ENCODE measurements around the gene ACSF3.

ACSF3 gene

DNA sequence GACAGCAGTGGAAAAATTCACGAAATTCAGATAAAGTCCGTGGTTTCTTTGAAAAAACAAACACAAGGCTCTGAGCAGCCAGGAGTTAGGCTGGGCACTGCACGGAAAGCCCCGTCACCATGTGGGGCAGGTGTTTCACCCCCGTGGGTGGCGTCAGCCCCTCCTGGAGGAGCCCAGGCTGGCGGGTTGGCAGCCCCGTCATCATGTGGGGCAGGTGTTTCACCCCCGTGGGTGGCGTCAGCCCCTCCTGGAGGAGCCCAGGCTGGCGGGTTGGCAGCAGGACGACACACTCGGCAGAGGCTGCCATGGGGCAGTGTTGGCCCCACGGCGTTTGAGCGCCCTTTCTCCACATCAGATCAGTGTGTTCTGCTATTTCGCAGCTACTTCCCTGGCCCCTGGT, 38.1 kb downstream of the ACSF3 start:
- DNase-seq = no peak

GRCh38 chr16:89132194-89133005, 38.7 kb downstream of the ACSF3 start:
- no peak for DNase-seq

- no peak for DNase-seq
Measured at GRCh38 chr16:89133457-89134127, 39.9 kb downstream of the ACSF3 start.

DNA sequence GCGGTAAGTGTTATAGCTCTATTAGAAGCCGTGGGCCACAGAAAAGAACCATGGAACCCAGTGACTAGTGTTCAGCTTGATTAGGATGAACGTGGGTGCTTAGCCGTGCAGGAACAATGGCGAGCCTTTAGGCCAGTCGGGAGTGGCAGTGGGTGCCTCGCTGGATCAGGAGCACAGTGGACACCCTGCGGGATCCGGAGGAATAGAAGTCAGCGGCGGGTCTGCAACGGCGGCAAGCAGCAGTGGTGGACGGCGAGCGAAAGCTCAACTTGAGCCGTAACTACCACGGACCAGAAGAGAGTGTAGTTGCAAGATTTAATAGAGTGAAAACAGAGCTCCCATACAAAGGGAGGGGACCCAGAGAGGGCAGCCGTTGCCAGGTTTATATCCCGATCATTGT, 40.6 kb downstream of the ACSF3 start:
- no peak for DNase-seq

- no peak for DNase-seq
Measured at GRCh38 chr16:89135166-89135565, 41.5 kb downstream of the ACSF3 start.

DNA sequence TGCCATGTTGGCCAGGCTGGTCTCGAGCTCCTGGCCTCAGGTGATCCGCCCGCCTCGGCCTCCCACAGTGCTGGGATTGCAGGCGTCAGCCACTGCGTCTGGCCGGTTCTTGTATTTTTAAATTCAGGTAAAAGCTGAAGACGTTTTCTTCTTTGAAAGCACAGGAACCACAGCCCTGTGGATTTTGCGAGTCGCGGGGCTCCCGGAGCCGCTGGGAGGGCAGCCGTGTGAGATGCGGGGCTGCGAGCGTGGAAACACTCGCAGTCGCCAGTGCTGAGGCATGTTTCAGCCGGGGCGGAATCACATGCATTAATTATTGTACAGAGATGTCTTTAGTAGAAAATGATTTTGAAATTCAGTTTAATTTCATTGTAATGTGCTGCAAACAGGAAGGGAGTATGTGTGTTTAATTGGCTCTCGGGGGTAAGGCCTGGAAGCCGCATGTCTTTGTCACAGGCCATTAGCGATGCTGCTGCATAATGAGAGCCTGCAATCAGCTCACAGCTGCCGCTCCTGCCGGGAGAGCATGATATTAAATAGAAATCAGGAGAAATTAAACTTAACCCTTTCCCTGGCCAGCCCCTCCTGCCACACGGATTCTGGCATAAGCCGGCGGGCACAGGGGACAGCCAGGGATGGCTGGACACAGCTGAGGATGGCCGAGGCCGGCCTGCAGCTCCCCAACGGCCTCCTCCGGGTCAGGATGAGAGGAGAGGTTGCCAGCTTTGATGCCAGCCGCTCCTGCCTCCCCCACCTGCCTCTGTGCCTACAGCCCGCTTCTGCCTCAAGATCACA, 42.5 kb downstream of the ACSF3 start:
- no peak for DNase-seq

DNA sequence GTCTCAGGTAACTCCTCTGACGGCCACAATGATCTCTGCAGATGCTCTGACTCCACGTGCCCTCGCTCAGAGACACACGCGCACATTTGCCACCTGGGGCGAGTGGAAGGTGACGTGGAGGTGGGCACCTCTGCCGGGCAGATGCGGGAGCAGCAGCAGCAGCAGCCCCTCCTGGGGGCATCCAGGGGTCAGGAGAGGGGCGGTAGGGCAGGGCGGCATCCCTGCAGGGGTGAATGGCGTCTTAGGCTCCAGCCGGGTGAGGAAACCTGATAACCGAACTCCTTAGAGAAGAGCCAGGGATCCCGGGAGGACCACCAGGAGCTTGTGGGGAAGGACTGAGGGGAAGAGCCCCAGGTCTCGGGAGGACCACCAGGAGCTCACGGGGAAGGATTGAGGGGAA, 43.3 kb downstream of the ACSF3 start:
- no peak for DNase-seq

DNA sequence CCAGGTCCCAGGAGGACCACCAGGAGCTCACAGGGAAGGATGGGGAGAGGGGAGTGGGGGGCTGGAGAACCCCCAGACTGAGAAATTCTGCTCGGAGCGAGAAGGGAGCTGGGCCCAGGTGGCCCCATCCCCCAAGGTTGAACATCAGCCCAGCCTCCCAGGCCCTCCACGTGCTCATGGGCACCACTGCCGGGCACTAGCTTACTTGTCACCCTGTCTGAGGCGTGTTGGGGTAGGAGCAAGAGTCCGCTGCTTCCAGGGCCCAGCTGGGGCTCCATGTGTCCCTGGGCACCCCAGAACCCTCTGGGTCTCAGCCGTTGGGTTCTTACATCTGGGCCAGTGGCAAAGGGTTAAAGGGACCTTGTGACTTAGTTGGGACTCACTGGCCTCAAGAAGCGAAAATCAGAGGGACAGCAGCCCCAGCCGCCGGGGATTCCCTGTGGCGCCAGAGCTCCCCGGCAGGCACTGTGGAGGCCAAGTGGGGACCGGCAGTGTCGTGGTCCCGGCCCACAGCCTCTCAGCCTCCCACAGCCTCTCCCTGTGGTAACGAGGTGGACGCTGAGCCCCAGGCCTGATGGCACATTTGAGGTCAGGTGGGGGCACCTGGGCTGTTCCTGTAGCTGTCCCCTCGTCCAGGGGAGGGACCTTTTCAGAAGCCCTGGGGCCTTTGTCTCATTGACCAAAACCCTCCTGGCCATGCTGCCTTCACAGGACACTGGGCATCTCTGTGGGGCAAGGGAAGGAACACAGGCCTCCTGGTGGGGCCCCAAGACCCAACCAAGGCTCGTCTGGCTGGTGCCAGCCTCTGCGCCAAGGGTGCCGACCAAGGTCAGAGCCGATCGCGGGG, 44.2 kb downstream of the ACSF3 start:
- DNase-seq = no peak

DNA sequence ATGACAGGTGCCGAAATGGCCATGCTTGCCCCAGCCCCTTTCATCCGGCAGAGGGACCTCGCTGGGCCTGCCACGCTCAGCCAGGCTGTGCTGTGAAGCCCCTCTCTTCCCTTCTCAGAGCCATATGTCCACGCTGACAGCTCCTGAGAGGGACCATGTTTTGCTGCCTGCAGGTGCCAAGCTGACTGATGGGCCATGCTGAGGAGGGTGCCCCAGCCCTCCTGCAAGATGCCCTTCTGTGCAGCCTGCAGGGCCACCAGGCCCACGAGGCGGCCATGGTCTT, 44.8 kb downstream of the ACSF3 start:
- no peak for DNase-seq

- no peak for DNase-seq
Measured at GRCh38 chr16:89138843-89139520, 45.3 kb downstream of the ACSF3 start.

DNA sequence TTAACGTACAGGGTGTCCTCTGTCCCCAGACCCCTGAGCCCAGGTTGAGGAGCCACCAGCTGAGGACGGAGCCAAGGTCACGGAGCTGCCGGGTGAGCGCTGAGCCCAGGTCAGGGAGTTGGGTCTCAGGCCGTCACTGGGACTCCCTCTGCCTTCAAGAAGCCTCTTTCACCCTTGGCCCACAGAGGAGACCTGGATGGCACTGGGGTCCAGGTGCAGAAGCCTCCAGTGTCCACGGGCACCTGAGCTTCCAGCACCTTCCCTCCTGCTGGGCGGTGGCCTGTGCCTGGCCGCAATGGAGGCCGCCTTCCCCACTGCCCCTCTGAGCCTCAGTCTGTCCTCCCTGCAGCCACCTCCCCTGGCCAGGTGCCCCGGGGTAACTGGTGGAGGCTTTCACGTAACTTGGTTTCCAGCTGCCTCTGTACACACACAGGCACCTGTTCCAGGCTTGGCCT, 46.3 kb downstream of the ACSF3 start:
- DNase-seq = no peak

DNA sequence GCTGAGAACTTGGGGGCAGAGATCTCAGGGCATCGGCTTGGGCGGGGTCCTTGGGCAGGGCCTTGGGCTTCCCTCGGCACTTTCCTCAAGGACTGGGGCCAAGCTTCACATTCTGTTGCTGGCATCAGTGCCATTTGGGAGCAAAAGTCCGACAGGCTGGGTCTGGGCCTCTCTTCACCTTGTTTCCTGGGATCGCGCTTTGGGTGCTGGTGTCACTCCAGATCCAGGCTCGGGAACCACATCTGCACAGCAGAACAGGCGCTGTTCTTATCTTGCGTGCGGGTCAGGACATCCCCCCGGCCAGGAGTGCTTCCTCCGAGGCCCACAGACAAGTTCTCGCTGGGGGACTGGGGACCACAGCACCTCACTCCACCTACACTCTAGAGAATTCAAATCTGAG, 46.7 kb downstream of the ACSF3 start:
- DNase-seq = no peak

DNA sequence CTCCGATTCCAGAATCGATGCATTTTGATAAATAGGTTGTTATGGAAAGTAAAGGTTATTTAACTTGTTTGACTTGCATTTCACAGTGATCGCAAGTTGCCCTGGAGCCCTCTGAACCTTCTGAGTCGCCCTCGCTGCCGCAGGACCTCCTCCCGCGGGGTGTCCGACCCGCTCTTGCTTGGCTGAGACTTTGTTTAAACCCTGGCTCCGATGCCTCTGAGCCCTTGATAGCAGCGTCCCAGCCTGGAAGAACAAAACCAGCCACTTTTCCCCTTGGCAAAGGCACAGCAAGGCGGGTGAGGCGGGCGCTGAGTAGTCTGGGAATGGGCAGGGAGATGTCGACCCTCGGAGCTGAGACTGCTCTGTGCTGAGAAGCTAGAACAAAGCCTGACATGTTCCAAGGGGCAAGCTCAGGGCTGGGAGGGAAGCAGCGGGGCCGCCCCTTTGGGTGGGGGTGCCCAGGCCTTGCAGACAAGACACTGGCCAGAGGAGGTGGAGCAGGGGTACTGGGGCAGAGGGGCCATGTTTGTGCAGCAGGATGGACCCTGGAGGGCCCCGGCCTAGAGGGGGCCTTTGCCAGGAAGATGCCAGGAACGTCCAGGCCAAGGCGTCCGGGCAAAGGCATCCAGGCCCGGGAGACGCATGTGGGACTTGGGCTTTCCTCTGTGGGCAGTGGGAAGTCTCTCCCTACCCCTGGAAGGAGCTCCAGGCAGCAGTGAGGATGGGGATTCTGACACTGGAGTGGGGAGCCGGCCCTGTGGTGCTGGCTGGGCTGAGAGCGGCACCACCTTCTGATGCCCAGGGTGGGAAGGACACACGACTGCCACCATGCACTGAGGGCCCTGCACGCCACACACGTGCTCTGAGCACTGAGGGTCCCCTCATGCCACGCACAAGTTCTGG, 47.6 kb downstream of the ACSF3 start:
- DNase-seq = no peak

GRCh38 chr16:89141884-89142267, 48.2 kb downstream of the ACSF3 start:
- DNase-seq = no peak

- DNase-seq = no peak
Measured at GRCh38 chr16:89142474-89143195, 49.0 kb downstream of the ACSF3 start.

- no peak for DNase-seq
Measured at GRCh38 chr16:89143201-89143741, 49.6 kb downstream of the ACSF3 start.

GRCh38 chr16:89143911-89144675, 50.4 kb downstream of the ACSF3 start:
- DNase-seq = no peak

DNA sequence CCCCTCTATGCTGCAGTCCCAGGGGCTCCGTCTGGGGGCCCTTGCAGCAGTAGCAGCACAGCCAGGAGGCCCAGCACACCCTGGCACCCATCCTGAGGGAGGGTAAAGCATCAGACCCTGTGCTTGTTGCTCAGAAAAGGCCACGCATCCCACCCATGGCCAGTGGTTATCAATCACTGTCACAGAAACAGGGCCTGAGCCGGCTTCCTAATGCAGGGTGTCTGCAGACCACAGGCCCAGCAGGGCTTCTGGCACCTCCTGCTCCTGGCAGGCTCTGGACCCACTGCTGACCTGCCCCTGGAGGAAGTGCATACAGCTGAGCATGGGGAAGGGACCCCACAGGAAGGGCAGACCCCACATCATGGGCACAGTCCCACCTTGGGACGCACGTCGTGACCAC, 51.0 kb downstream of the ACSF3 start:
- no peak for DNase-seq
